Astrocyte of the cerebellum (primary cell): ENCODE results near the gene RIPK3.

Experiments
- DNase-seq: peaks from one replicate; pipeline ENCODE4 v3.0.0-alpha.2; 2011; ENCODE audit warnings: low read depth
- H3K4me3 ChIP-seq: 2 replicates; pipeline ENCODE4 v1.5.1; 2011; ENCODE audit warnings: mild to moderate bottlenecking, low read depth, low read length, moderate library complexity
- CTCF ChIP-seq: IDR thresholded peaks from 2 replicates; pipeline ENCODE4 v1.5.1; 2012; ENCODE audit warnings: low read length, low read depth, moderate library complexity, mild to moderate bottlenecking; ENCODE audit errors: missing control alignments
- in situ Hi-C: cut with HindIII; loops from 2 replicates; pipeline ENCODE4 v1.10.0; 2017; ENCODE audit warnings: low sequenced_read_pairs

Gene RIPK3

GRCh38 chr14:24349742-24350141 lies 10.0 kb upstream of the RIPK3 start:
- no peak for DNase-seq
- TF ChIP-seq CTCF, result no peak
- H3K4me3 ChIP-seq, result no peak overlapping the region
- in situ Hi-C loops, result no loop called here

GRCh38 chr14:24348186-24348585 lies 8.4 kb upstream of the RIPK3 start:
- in situ Hi-C loops, result no loop called here
- no peak overlapping the region for H3K4me3 ChIP-seq
- TF ChIP-seq CTCF, result no peak
- DNase-seq, result no peak

- H3K4me3 ChIP-seq, result no peak overlapping the region
- DNase-seq, result no peak
- no peak for TF ChIP-seq CTCF
- in situ Hi-C loops, result no loop called here
Observed at GRCh38 chr14:24347134-24347533, 7.3 kb upstream of the RIPK3 start.

- in situ Hi-C loops, result no loop called here
- H3K4me3 ChIP-seq, result no peak overlapping the region
- TF ChIP-seq CTCF, result no peak
- no peak for DNase-seq
Observed at GRCh38 chr14:24343795-24344660, 4.2 kb upstream of the RIPK3 start.

- in situ Hi-C loops, result no loop called here
- no peak for TF ChIP-seq CTCF
- no peak overlapping the region for H3K4me3 ChIP-seq
- no peak for DNase-seq
Observed at GRCh38 chr14:24342889-24343288, 3.1 kb upstream of the RIPK3 start.

- DNase-seq, result no peak
- TF ChIP-seq CTCF, result no peak
- H3K4me3 ChIP-seq, result no peak overlapping the region
- in situ Hi-C loops, result no loop called here
Observed at GRCh38 chr14:24340606-24341005, 815 bp upstream of the RIPK3 start.
